IPS-NIHi7 (cell line): ENCODE measurements around the gene PTPRT.

Experiments used
- DNase-seq: peaks from one replicate; pipeline ENCODE4 v3.0.0; 2012; ENCODE audit warnings: mixed read lengths; ENCODE audit errors: extremely low spot score

Gene PTPRT

GRCh38 chr20:42807876-42808275 is 381.8 kb downstream of the PTPRT start:
- no peak for DNase-seq

GRCh38 chr20:42795111-42795695 is 394.5 kb downstream of the PTPRT start:
- no peak for DNase-seq

GRCh38 chr20:42792052-42792451 is 397.7 kb downstream of the PTPRT start:
- DNase-seq = no peak

- no peak for DNase-seq
These were observed 399.6 kb downstream of the PTPRT start for GRCh38 chr20:42790111-42790510.

GRCh38 chr20:42788707-42789106 is 401.0 kb downstream of the PTPRT start:
- DNase-seq = no peak

- no peak for DNase-seq
These were observed 404.7 kb downstream of the PTPRT start for GRCh38 chr20:42785041-42785440.

- DNase-seq = no peak
These were observed 410.5 kb downstream of the PTPRT start for GRCh38 chr20:42779216-42779615.

GRCh38 chr20:42775866-42776265 is 413.8 kb downstream of the PTPRT start:
- DNase-seq = no peak

GRCh38 chr20:42775037-42775436 is 414.7 kb downstream of the PTPRT start:
- DNase-seq = no peak

GRCh38 chr20:42763015-42763414 is 426.7 kb downstream of the PTPRT start:
- no peak for DNase-seq

GRCh38 chr20:42756991-42757390 is 432.7 kb downstream of the PTPRT start:
- DNase-seq = no peak

- DNase-seq = no peak
These were observed 435.0 kb downstream of the PTPRT start for GRCh38 chr20:42754706-42755105.

GRCh38 chr20:42752620-42753019 is 437.1 kb downstream of the PTPRT start:
- no peak for DNase-seq

- DNase-seq = no peak
These were observed 440.1 kb downstream of the PTPRT start for GRCh38 chr20:42749556-42749955.

- no peak for DNase-seq
These were observed 441.8 kb downstream of the PTPRT start for GRCh38 chr20:42747765-42748411.

- DNase-seq = no peak
These were observed 444.8 kb downstream of the PTPRT start for GRCh38 chr20:42744756-42745465.

- no peak for DNase-seq
These were observed 446.8 kb downstream of the PTPRT start for GRCh38 chr20:42742926-42743325.

- DNase-seq = no peak
These were observed 447.8 kb downstream of the PTPRT start for GRCh38 chr20:42741906-42742305.

GRCh38 chr20:42740226-42740870 is 449.4 kb downstream of the PTPRT start:
- DNase-seq = no peak

- no peak for DNase-seq
These were observed 450.0 kb downstream of the PTPRT start for GRCh38 chr20:42739683-42740082.

GRCh38 chr20:42735539-42735938 is 454.2 kb downstream of the PTPRT start:
- DNase-seq = no peak

- DNase-seq = no peak
These were observed 454.9 kb downstream of the PTPRT start for GRCh38 chr20:42734660-42735368.
